ENCODE measurements around the gene NPRL2.

Gene NPRL2

GRCh38 chr3:50380405-50381085 is 30.0 kb upstream of the NPRL2 start:
- no peaks in the 10 kb centered on the region for H3K36me3 Mint-ChIP-seq
- no peak overlapping the region for H3K4me3 Mint-ChIP-seq
- no peak overlapping the region for H3K27ac Mint-ChIP-seq
- H3K4me1 Mint-ChIP-seq (ENCODE audit: low read depth) = no peaks in the 10 kb centered on the region
- H3K27me3 Mint-ChIP-seq = no peaks in the 10 kb centered on the region
- no peaks in the 10 kb centered on the region for H3K9me3 Mint-ChIP-seq (ENCODE audit: low read depth)

GRCh38 chr3:50378757-50379156 is 28.2 kb upstream of the NPRL2 start:
- H3K27me3 Mint-ChIP-seq = no peaks in the 10 kb centered on the region
- no peak overlapping the region for H3K27ac Mint-ChIP-seq
- no peak overlapping the region for H3K4me3 Mint-ChIP-seq
- no peaks in the 10 kb centered on the region for H3K9me3 Mint-ChIP-seq (ENCODE audit: low read depth)
- no peaks in the 10 kb centered on the region for H3K4me1 Mint-ChIP-seq (ENCODE audit: low read depth)
- no peaks in the 10 kb centered on the region for H3K36me3 Mint-ChIP-seq

GRCh38 chr3:50378024-50378423 is 27.4 kb upstream of the NPRL2 start:
- no peak overlapping the region for H3K27ac Mint-ChIP-seq

GRCh38 chr3:50375258-50375931 is 24.8 kb upstream of the NPRL2 start:
- no peaks in the 10 kb centered on the region for H3K36me3 Mint-ChIP-seq
- H3K27me3 Mint-ChIP-seq = no peaks in the 10 kb centered on the region
- H3K4me3 Mint-ChIP-seq = no peak overlapping the region
- no peaks in the 10 kb centered on the region for H3K9me3 Mint-ChIP-seq (ENCODE audit: low read depth)
- peaks cover 12% of the 10 kb centered on the region for H3K4me1 Mint-ChIP-seq (ENCODE audit: low read depth)
- H3K27ac Mint-ChIP-seq = no peak overlapping the region

More at GRCh38 chr3:50378024-50378423, 27.4 kb upstream of the NPRL2 start:
- H3K4me1 Mint-ChIP-seq (ENCODE audit: low read depth) = peaks cover 2% of the 10 kb centered on the region
- no peaks in the 10 kb centered on the region for H3K9me3 Mint-ChIP-seq (ENCODE audit: low read depth)
- no peaks in the 10 kb centered on the region for H3K27me3 Mint-ChIP-seq
- no peaks in the 10 kb centered on the region for H3K36me3 Mint-ChIP-seq
- no peak overlapping the region for H3K4me3 Mint-ChIP-seq

- H3K27me3 Mint-ChIP-seq = no peaks in the 10 kb centered on the region
- no peaks in the 10 kb centered on the region for H3K9me3 Mint-ChIP-seq (ENCODE audit: low read depth)
- no peak overlapping the region for H3K4me3 Mint-ChIP-seq
- H3K36me3 Mint-ChIP-seq = no peaks in the 10 kb centered on the region
- no peak overlapping the region for H3K27ac Mint-ChIP-seq
- peaks cover 12% of the 10 kb centered on the region for H3K4me1 Mint-ChIP-seq (ENCODE audit: low read depth)
Measured at GRCh38 chr3:50374363-50375257, 24.0 kb upstream of the NPRL2 start.

GRCh38 chr3:50373146-50374051 is 22.8 kb upstream of the NPRL2 start:
- Mint-ChIP-seq H3K27me3 (no peaks in the 10 kb centered on the region), H3K27ac (no peak overlapping the region), H3K36me3 (no peaks in the 10 kb centered on the region), H3K4me3 (no peak overlapping the region), H3K4me1 (ENCODE audit: low read depth) (peaks cover 14% of the 10 kb centered on the region), H3K9me3 (ENCODE audit: low read depth) (no peaks in the 10 kb centered on the region)

- Mint-ChIP-seq H3K4me3 (no peak overlapping the region), H3K4me1 (ENCODE audit: low read depth) (peaks cover 16% of the 10 kb centered on the region), H3K36me3 (no peaks in the 10 kb centered on the region), H3K9me3 (ENCODE audit: low read depth) (no peaks in the 10 kb centered on the region), H3K27me3 (no peaks in the 10 kb centered on the region), H3K27ac (no peak overlapping the region)
Measured at GRCh38 chr3:50372349-50372748, 21.8 kb upstream of the NPRL2 start.

- Mint-ChIP-seq H3K27ac (no peak overlapping the region), H3K4me1 (ENCODE audit: low read depth) (peaks cover 20% of the 10 kb centered on the region), H3K27me3 (no peaks in the 10 kb centered on the region), H3K9me3 (ENCODE audit: low read depth) (no peaks in the 10 kb centered on the region), H3K36me3 (no peaks in the 10 kb centered on the region), H3K4me3 (no peak overlapping the region)
Measured at GRCh38 chr3:50371133-50371685, 20.6 kb upstream of the NPRL2 start.

GRCh38 chr3:50370594-50370993 is 20.0 kb upstream of the NPRL2 start:
- no peaks in the 10 kb centered on the region for H3K9me3 Mint-ChIP-seq (ENCODE audit: low read depth)
- peaks cover 26% of the 10 kb centered on the region for H3K4me1 Mint-ChIP-seq (ENCODE audit: low read depth)
- H3K27ac Mint-ChIP-seq = no peak overlapping the region
- H3K36me3 Mint-ChIP-seq = no peaks in the 10 kb centered on the region
- no peak overlapping the region for H3K4me3 Mint-ChIP-seq
- H3K27me3 Mint-ChIP-seq = no peaks in the 10 kb centered on the region

- Mint-ChIP-seq H3K4me3 (no peak overlapping the region), H3K27me3 (no peaks in the 10 kb centered on the region), H3K36me3 (no peaks in the 10 kb centered on the region), H3K9me3 (ENCODE audit: low read depth) (no peaks in the 10 kb centered on the region), H3K27ac (no peak overlapping the region), H3K4me1 (ENCODE audit: low read depth) (peaks cover 31% of the 10 kb centered on the region)
Measured at GRCh38 chr3:50369012-50369670, 18.6 kb upstream of the NPRL2 start.

- Mint-ChIP-seq H3K27me3 (no peaks in the 10 kb centered on the region), H3K27ac (peak overlapping the region; percentile 70), H3K4me3 (peak overlapping the region; percentile 84), H3K36me3 (no peaks in the 10 kb centered on the region), H3K9me3 (ENCODE audit: low read depth) (no peaks in the 10 kb centered on the region), H3K4me1 (ENCODE audit: low read depth) (peaks cover 19% of the 10 kb centered on the region)
Measured at GRCh38 chr3:50365842-50366220, 15.3 kb upstream of the NPRL2 start.

GRCh38 chr3:50365080-50365841 is 14.7 kb upstream of the NPRL2 start:
- H3K4me3 Mint-ChIP-seq = peak overlapping the region; percentile 84
- peak overlapping the region; percentile 70 for H3K27ac Mint-ChIP-seq
- H3K9me3 Mint-ChIP-seq (ENCODE audit: low read depth) = no peaks in the 10 kb centered on the region
- H3K27me3 Mint-ChIP-seq = no peaks in the 10 kb centered on the region
- no peaks in the 10 kb centered on the region for H3K36me3 Mint-ChIP-seq
- H3K4me1 Mint-ChIP-seq (ENCODE audit: low read depth) = peaks cover 19% of the 10 kb centered on the region

- no peak overlapping the region for H3K27ac Mint-ChIP-seq
- no peaks in the 10 kb centered on the region for H3K9me3 Mint-ChIP-seq (ENCODE audit: low read depth)
- H3K36me3 Mint-ChIP-seq = no peaks in the 10 kb centered on the region
- H3K4me1 Mint-ChIP-seq (ENCODE audit: low read depth) = peaks cover 23% of the 10 kb centered on the region
- peak overlapping the region; percentile 84 for H3K4me3 Mint-ChIP-seq
- no peaks in the 10 kb centered on the region for H3K27me3 Mint-ChIP-seq
Measured at GRCh38 chr3:50364573-50365079, 14.1 kb upstream of the NPRL2 start.
